ENCODE data around the gene DYNC1I1. TPM values are rescaled to one million over a fixed set of nuclear protein-coding genes. Genes with fewer than 3 reads are reported as not detected.
A peak's percentile ranks its signal among the peaks of the same experiment; 100 is the strongest.

Gene DYNC1I1
- total and polyA plus RNA-seq, 2 experiments from 2014 or later, result 20.6 to 24.4 TPM

DNA sequence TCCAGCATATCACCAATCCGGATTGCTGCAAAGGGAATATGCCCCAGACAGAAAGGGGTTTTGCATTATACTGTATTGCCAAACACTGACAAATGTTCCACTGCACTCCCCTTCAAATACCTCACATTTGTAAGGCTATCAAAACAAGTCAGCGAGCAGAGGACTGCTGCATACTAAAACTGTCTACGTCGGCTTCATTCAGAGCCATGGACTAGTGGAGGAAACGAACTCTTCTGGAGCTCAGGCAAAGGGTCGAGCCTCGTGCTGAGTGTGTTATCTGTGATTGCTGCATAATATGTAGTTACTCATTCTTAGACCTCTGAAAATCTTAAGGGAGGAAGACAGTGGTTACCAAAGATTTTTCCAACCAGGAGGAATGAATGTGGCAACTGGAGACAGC, 200.2 kb downstream of the DYNC1I1 start:
- Histone ChIP-seq H3K27me3 (no peaks in the 10 kb centered on the region), H3K36me3 (no peaks in the 10 kb centered on the region), H3K27ac (no peak overlapping the region), H3K9me3 (ENCODE audit: low read depth) (no peaks in the 10 kb centered on the region), H3K4me1 (ENCODE audit: low read depth) (no peaks in the 10 kb centered on the region), H3K4me3 (no peak overlapping the region)
- peak in 1 of 2 donors; percentile 11 for DNase-seq (ENCODE audit: low read depth in 1 of 2, low spot score in 1 of 2)
- TF ChIP-seq, protein P1, sequence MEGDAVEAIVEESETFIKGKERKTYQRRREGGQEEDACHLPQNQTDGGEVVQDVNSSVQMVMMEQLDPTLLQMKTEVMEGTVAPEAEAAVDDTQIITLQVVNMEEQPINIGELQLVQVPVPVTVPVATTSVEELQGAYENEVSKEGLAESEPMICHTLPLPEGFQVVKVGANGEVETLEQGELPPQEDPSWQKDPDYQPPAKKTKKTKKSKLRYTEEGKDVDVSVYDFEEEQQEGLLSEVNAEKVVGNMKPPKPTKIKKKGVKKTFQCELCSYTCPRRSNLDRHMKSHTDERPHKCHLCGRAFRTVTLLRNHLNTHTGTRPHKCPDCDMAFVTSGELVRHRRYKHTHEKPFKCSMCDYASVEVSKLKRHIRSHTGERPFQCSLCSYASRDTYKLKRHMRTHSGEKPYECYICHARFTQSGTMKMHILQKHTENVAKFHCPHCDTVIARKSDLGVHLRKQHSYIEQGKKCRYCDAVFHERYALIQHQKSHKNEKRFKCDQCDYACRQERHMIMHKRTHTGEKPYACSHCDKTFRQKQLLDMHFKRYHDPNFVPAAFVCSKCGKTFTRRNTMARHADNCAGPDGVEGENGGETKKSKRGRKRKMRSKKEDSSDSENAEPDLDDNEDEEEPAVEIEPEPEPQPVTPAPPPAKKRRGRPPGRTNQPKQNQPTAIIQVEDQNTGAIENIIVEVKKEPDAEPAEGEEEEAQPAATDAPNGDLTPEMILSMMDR (IDR thresholded peaks at IDR 0.05; ENCODE audit: low read depth, low read length), result no peak

DNA sequence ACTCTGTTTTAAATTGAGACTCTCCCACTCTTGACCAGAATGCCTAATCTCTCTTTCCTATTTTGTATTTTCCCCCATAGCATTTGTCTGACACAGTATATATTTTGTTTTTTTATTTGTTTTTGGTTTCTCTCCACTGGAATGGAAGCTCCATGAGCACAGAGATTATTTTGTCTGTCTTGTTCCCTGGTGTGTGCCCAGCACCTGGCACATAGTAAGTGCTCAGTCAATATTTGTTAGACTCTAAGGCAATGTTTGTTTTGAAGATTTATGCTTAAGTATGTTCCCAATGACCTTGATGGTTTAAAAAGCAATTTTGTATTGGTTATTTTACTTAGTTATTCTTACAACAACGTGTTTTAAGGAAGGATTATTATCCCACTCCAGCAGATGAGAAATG, 201.8 kb downstream of the DYNC1I1 start:
- no peaks in the 10 kb centered on the region for H3K27me3 ChIP-seq
- no peaks in the 10 kb centered on the region for H3K9me3 ChIP-seq (ENCODE audit: low read depth)
- DNase-seq (ENCODE audit: low read depth in 1 of 2, low spot score in 1 of 2), result no peak
- TF ChIP-seq, protein P1 (IDR thresholded peaks at IDR 0.05; ENCODE audit: low read depth, low read length), result no peak
- H3K4me1 ChIP-seq (ENCODE audit: low read depth), result no peaks in the 10 kb centered on the region
- no peaks in the 10 kb centered on the region for H3K36me3 ChIP-seq
- no peak overlapping the region for H3K27ac ChIP-seq
- H3K4me3 ChIP-seq, result no peak overlapping the region

DNA sequence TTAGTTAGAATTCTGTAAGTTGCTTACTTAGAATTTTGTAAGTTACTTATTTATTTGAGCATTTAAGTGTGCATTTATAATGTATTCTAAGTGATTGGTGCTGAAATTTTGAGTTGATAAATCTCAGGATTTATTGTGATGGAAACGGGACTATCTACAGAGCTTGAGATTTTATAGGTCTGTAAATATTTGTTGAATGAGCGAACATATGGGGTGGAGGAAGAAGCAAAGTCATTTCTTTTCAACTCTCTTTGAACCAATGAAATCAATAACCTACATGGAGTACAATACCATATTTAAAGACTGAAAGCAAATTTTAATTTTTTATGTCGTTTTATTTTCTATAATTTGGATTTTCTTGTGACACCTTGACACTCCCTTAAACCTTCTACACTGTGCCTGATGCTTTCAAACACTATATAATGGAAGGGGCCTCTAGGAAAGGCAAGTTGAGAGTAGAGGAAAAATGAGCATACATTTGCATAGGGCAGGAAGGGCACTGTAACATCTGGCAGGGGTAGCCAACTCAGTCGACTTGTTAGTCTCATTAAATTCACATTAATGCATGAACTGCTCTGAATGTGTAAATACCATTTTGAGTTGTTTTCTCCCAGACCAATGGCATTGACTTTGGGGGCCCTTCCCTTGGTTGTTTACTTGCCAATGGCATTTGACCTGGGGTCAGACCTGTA, 204.2 kb downstream of the DYNC1I1 start:
- no peak for DNase-seq (ENCODE audit: low read depth in 1 of 2, low spot score in 1 of 2)
- Histone ChIP-seq H3K9me3 (ENCODE audit: low read depth) (no peaks in the 10 kb centered on the region), H3K27me3 (no peaks in the 10 kb centered on the region), H3K36me3 (no peaks in the 10 kb centered on the region), H3K4me1 (ENCODE audit: low read depth) (no peaks in the 10 kb centered on the region), H3K27ac (no peak overlapping the region), H3K4me3 (no peak overlapping the region)
- TF ChIP-seq, protein P1 (IDR thresholded peaks at IDR 0.05; ENCODE audit: low read depth, low read length), result no peak

- no peaks in the 10 kb centered on the region for H3K4me1 ChIP-seq (ENCODE audit: low read depth)
- no peaks in the 10 kb centered on the region for H3K36me3 ChIP-seq
- TF ChIP-seq, protein P1 (IDR thresholded peaks at IDR 0.05; ENCODE audit: low read depth, low read length), result no peak
- H3K27me3 ChIP-seq, result no peaks in the 10 kb centered on the region
- H3K4me3 ChIP-seq, result no peak overlapping the region
- H3K9me3 ChIP-seq (ENCODE audit: low read depth), result no peaks in the 10 kb centered on the region
- no peak overlapping the region for H3K27ac ChIP-seq
- no peak for DNase-seq (ENCODE audit: low read depth in 1 of 2, low spot score in 1 of 2)
These were observed 205.6 kb downstream of the DYNC1I1 start for GRCh38 chr7:95977994-95978393.

- H3K4me3 ChIP-seq, result no peak overlapping the region
- H3K27me3 ChIP-seq, result no peaks in the 10 kb centered on the region
- DNase-seq (ENCODE audit: low read depth in 1 of 2, low spot score in 1 of 2), result no peak
- TF ChIP-seq, protein P1 (IDR thresholded peaks at IDR 0.05; ENCODE audit: low read depth, low read length), result no peak
- H3K4me1 ChIP-seq (ENCODE audit: low read depth), result no peaks in the 10 kb centered on the region
- H3K36me3 ChIP-seq, result no peaks in the 10 kb centered on the region
- H3K27ac ChIP-seq, result no peak overlapping the region
- no peaks in the 10 kb centered on the region for H3K9me3 ChIP-seq (ENCODE audit: low read depth)
These were observed 207.8 kb downstream of the DYNC1I1 start for GRCh38 chr7:95980167-95980566.
